GM12878 (cell line): ENCODE data around the gene C4orf17. TPM values are rescaled to one million over a fixed set of nuclear protein-coding genes. Genes with fewer than 3 reads are reported as not detected.

Source experiments
- ATAC-seq: fragments of 200-7000 bp; cut with Tn5 transposase; 3 replicates; pipeline ENCODE4 v1.9.1; 2020; ENCODE audit warnings: mild to moderate bottlenecking, moderate library complexity
- BruUV-seq: library from RNA; stranded (reverse); fragments of 400-500 nt; replicated peaks from 2 replicates; lab custom pipeline; 2021; lab: Mats Ljungman, UMichigan
- CTCF ChIA-PET: fragments of 300-600 bp; sonication (Branson Sonifier 250); formaldehyde crosslinking; extraction: SDS; loops from one replicate; lab custom pipeline; 2021; ENCODE audit warnings: inconsistent platforms; lab: Yijun Ruan, JAX
- POLR2A ChIA-PET: fragments of 350-600 bp; formaldehyde crosslinking; extraction: SDS; loops from one replicate; lab custom pipeline; 2021; ENCODE audit warnings: inconsistent platforms; lab: Charles Lee
- RAD21 ChIA-PET: fragments of 300-600 bp; sonication (Branson Sonifier 250); formaldehyde crosslinking; loops from one replicate; lab custom pipeline; 2023; ENCODE audit warnings: antibody characterized with exemption; ENCODE audit not compliant: unreplicated experiment; lab: Charles Lee
- SMC1A ChIA-PET: fragments of 300-600 bp; sonication (Branson Sonifier 250); formaldehyde crosslinking; loops from one replicate; lab custom pipeline; 2023; ENCODE audit not compliant: unreplicated experiment, uncharacterized antibody; lab: Charles Lee
- DNase-seq: peaks from one replicate; pipeline ENCODE4 v3.0.0-alpha.2; 2011; ENCODE audit warnings: low read depth, low spot score
- FAIRE-seq: peaks from 3 replicates; lab custom pipeline; 2011; peaks lifted over from hg19 to GRCh38; lab: Jason Lieb, UNC
- H2AFZ ChIP-seq: 2 replicates; pipeline ENCODE4 v1.6.0; 2011; ENCODE audit warnings: low read depth, low read length, control low read depth; ENCODE audit not compliant: control insufficient read depth
- H3K27ac ChIP-seq: 2 replicates; pipeline ENCODE4 v1.5.1; 2011; ENCODE audit warnings: control low read depth; ENCODE audit not compliant: control insufficient read depth, insufficient read depth
- H3K27me3 ChIP-seq, 2 experiments: replicated peaks in 1 of 2; 2 replicates each; pipeline versions ENCODE4 v1.6.0 to v1.6.1; 2011; ENCODE audit warnings: low read length in 1 of 2; ENCODE audit not compliant: control insufficient read depth in 2 of 2, insufficient read depth in 2 of 2
- H3K36me3 ChIP-seq, 2 experiments: 2 replicates each; pipeline ENCODE4 v1.5.1; 2011; ENCODE audit warnings: low read length in 1 of 2; ENCODE audit not compliant: control insufficient read depth in 2 of 2, insufficient read depth in 2 of 2
- H3K4me1 ChIP-seq: 2 replicates; pipeline ENCODE4 v1.6.1; 2011; ENCODE audit warnings: mild to moderate bottlenecking, low read length, moderate library complexity, mixed read lengths; ENCODE audit not compliant: control insufficient read depth, insufficient read depth
- H3K4me2 ChIP-seq: 2 replicates; pipeline ENCODE4 v1.6.0; 2011; ENCODE audit warnings: control low read depth; ENCODE audit not compliant: control insufficient read depth, insufficient read depth
- H3K4me3 ChIP-seq: fragments of 200-600 bp; sonication (generic); 2 replicates; pipeline ENCODE4 v1.5.1; 2016
- H3K79me2 ChIP-seq: 2 replicates; pipeline ENCODE4 v1.6.0; 2011; ENCODE audit warnings: low read length; ENCODE audit not compliant: control insufficient read depth, insufficient read depth
- H3K9ac ChIP-seq: 2 replicates; pipeline ENCODE4 v1.8.0; 2011; ENCODE audit warnings: low read length, control low read depth, mixed read lengths; ENCODE audit not compliant: control insufficient read depth, insufficient read depth
- H3K9me3 ChIP-seq: replicated peaks from 3 replicates; pipeline ENCODE4 v1.5.1; 2011; ENCODE audit warnings: mild to moderate bottlenecking, low read length; ENCODE audit not compliant: control insufficient read depth, insufficient read depth
- H4K20me1 ChIP-seq: 2 replicates; pipeline ENCODE4 v1.6.0; 2011; ENCODE audit not compliant: control insufficient read depth, insufficient read depth
- ASH2L ChIP-seq: fragments of 300-600, 200-600 bp; sonication (generic); IDR thresholded peaks from 2 replicates; pipeline ENCODE4 v1.6.1; 2017; ENCODE audit warnings: low read depth, mild to moderate bottlenecking, borderline replicate concordance
- CEBPB ChIP-seq, 2 experiments: fragments of 150-350 bp in 1 of 2; IDR thresholded peaks; 2 replicates each; pipeline ENCODE4 v1.6.1; 2012 to 2014; ENCODE audit warnings: low read depth in 2 of 2, low read length in 2 of 2, borderline replicate concordance in 1 of 2, inconsistent platforms in 1 of 2
- CREB1 ChIP-seq: IDR thresholded peaks from 2 replicates; pipeline ENCODE4 v1.6.1; 2012; ENCODE audit warnings: low read depth, mild to moderate bottlenecking, inconsistent platforms
- MYB ChIP-seq: fragments of 150-350 bp; IDR thresholded peaks from 2 replicates; pipeline ENCODE4 v1.6.1; 2014; ENCODE audit warnings: mild to moderate bottlenecking, low read depth, low read length, borderline replicate concordance
- POLR2AphosphoS2 ChIP-seq: IDR thresholded peaks from 2 replicates; pipeline ENCODE4 v1.6.1; 2011; ENCODE audit warnings: low read depth, mild to moderate bottlenecking, low read length, improper control_type of control experiment, moderate library complexity
- POU2F2 ChIP-seq: IDR thresholded peaks from 3 replicates; pipeline ENCODE4 v1.6.1; 2011; ENCODE audit warnings: low read depth, mild to moderate bottlenecking, low read length, borderline replicate concordance
- RB1 ChIP-seq: fragments of 450-650 bp; formaldehyde crosslinking; IDR thresholded peaks from 2 replicates; pipeline ENCODE4 v1.6.1; 2017; ENCODE audit warnings: mild to moderate bottlenecking, borderline replicate concordance
- TCF3 ChIP-seq: IDR thresholded peaks from 2 replicates; pipeline ENCODE4 v1.6.1; 2012; ENCODE audit warnings: low read depth, mild to moderate bottlenecking, low read length, borderline replicate concordance; ENCODE audit not compliant: insufficient read depth
- WGBS: methylation state at CpG from one replicate; pipeline ENCODE4 v1.1.6; 2016; ENCODE audit warnings: low lambda C conversion rate; ENCODE audit not compliant: insufficient replicate concordance, insufficient coverage; ENCODE audit errors: missing lambda C conversion rate; 5-methylcytosine and 5-hydroxymethylcytosine counted together
- in situ Hi-C: fragments of 300-500 bp; cut with MboI; formaldehyde crosslinking; loops from 9 replicates; pipeline ENCODE4 v1.14.3; 2018; ENCODE audit warnings: mixed read lengths
- intact Hi-C: fragments of 100-400 bp; cut with micrococcal nuclease; formaldehyde crosslinking; loops from one replicate; pipeline ENCODE4 v1.14.2; 2022; ENCODE audit not compliant: unreplicated experiment
- polyA plus RNA-seq, 11 experiments: library from polyadenylated mRNA; depleted of rRNA in 4 of 11; unstranded in 6 of 11; stranded (reverse) in 5 of 11; fragments of >200 nt; fragmentation: Nextera tagmentation in 4 of 11; fragmentation: Illumina TruSeq in 1 of 11; extraction: Ambion mirVana in 4 of 11; extraction: Trizol in 1 of 11; gene quantifications; 1 replicate in 1 of 11; 2 replicates in 10 of 11; pipeline versions ENCODE4 v1.2.1 to v1.2.3, GENCODE V29; 2011 to 2016; ENCODE audit warnings: inconsistent platforms in 2 of 11, missing spikeins in 2 of 11, low read depth in 1 of 11
- total RNA-seq, 4 experiments: library from RNA; depleted of rRNA in 3 of 4; stranded (reverse); fragments of >200 nt in 3 of 4; fragmentation: Illumina TruSeq in 1 of 4; extraction: Trizol in 1 of 4; gene quantifications; 2 replicates each; pipeline versions ENCODE4 v1.2.1 to v1.2.3, GENCODE V29; 2013 to 2021
- TF ChIP-seq, protein P1 (sequence below): fragments of 450-650 bp; IDR thresholded peaks from 2 replicates; pipeline ENCODE4 v1.6.1; 2017; ENCODE audit warnings: mild to moderate bottlenecking
- TF ChIP-seq, protein P2 (sequence below): fragments of 450-650 bp; IDR thresholded peaks from 2 replicates; pipeline ENCODE4 v1.6.1; 2016; ENCODE audit warnings: mild to moderate bottlenecking

Gene C4orf17
- total and polyA plus RNA-seq, 10 of the 15 experiments (the other 5 are each of a cell fraction or from before 2014, with no cell fraction given): not detected

DNA sequence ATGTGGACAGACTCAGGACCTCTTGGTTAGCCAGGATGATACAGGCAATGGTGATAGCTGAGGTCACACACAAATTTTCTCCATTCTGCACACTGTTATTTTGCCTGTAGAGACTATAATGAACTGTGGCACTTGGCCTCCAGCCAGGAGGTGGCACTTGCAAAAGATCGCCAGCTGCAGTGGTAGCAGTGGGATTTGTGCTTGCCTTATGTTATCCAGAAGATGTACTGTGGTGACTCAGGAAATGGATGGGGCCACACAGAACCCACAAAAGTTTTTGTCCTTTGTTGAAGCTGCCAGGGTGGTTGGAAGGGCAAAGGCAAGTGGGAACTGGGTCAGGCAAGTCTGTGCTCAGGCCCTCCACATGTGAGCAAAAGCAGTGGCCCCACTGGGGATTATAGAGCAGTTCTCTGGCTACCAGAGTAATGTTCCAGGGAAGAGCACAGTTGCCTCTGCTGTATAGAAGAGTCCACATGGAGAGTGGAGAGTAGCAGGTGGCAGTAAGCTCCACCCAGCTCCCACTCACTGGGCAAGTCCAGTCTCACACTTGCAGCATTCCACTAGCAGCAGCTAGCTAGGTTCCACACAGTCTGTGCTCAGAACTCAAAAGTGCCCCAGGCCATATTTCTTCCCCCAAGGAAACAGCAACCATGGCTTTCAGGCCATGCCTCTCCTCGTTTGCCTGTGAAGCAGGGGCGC is 5.9 kb upstream of the C4orf17 start (continued):
- TF ChIP-seq, protein P1, sequence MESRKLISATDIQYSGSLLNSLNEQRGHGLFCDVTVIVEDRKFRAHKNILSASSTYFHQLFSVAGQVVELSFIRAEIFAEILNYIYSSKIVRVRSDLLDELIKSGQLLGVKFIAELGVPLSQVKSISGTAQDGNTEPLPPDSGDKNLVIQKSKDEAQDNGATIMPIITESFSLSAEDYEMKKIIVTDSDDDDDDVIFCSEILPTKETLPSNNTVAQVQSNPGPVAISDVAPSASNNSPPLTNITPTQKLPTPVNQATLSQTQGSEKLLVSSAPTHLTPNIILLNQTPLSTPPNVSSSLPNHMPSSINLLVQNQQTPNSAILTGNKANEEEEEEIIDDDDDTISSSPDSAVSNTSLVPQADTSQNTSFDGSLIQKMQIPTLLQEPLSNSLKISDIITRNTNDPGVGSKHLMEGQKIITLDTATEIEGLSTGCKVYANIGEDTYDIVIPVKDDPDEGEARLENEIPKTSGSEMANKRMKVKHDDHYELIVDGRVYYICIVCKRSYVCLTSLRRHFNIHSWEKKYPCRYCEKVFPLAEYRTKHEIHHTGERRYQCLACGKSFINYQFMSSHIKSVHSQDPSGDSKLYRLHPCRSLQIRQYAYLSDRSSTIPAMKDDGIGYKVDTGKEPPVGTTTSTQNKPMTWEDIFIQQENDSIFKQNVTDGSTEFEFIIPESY: no peak
- TF ChIP-seq CEBPB (IDR thresholded peaks at IDR 0.05; ENCODE audit: borderline replicate concordance in 1 of 2, low read depth in 2 of 2, low read length in 2 of 2) (no peak), CREB1 (no peak), TCF3 (no peak), ASH2L (no peak), POLR2AphosphoS2 (no peak), POU2F2 (no peak)

DNA sequence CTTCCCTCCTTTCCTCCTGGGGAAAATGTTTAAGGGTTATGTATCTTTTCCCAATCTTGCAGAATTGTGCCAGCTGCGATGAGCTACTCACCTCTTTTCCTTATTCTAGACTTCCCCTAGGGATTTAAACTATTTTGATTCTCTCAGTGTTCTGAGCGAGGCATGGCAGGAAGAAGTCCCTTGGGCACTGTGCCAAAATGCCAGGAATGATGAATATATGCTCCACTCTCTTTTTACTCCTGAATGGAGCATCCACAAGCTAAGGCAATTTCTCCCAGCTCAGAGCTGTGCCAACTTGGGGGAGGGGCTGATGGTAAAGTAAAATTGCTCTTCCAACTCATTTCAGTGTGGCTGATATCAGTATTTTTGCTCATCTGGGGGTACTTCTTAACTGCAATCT is 4.0 kb upstream of the C4orf17 start:
- ChIA-PET RAD21 (no interaction called here), SMC1A (no interaction called here), POLR2A (no interaction called here), CTCF (no interaction called here)
- ATAC-seq (no peak), FAIRE-seq (no peak), DNase-seq (no peak)
- TF ChIP-seq RB1: no peak
- no peak for TF ChIP-seq MYB
- TF ChIP-seq, protein P2, sequence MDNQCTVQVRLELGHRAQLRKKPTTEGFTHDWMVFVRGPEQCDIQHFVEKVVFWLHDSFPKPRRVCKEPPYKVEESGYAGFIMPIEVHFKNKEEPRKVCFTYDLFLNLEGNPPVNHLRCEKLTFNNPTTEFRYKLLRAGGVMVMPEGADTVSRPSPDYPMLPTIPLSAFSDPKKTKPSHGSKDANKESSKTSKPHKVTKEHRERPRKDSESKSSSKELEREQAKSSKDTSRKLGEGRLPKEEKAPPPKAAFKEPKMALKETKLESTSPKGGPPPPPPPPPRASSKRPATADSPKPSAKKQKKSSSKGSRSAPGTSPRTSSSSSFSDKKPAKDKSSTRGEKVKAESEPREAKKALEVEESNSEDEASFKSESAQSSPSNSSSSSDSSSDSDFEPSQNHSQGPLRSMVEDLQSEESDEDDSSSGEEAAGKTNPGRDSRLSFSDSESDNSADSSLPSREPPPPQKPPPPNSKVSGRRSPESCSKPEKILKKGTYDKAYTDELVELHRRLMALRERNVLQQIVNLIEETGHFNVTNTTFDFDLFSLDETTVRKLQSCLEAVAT: no peak
- no peaks in the 10 kb centered on the region for H3K9me3 ChIP-seq
- no peaks in the 10 kb centered on the region for H4K20me1 ChIP-seq
- no peak overlapping the region for H3K9ac ChIP-seq
- no peaks in the 10 kb centered on the region for H3K79me2 ChIP-seq
- H3K4me2 ChIP-seq: no peak overlapping the region
- BruUV-seq: no TSS peak
- no peaks in the 10 kb centered on the region for H3K4me1 ChIP-seq
- no peak overlapping the region for H3K4me3 ChIP-seq
- H3K27me3 ChIP-seq: no peaks in the 10 kb centered on the region
- no peaks in the 10 kb centered on the region for H3K36me3 ChIP-seq
- no peak overlapping the region for H3K27ac ChIP-seq
- no peak overlapping the region for H2AFZ ChIP-seq
- in situ Hi-C loops: no loop called here
- 22% methylated on average over 2 of the region's 2 CpGs for WGBS
- intact Hi-C loops: no loop called here
